Measurements from ENCODE around the gene ALB. TPM values are rescaled to one million over a fixed set of nuclear protein-coding genes. Genes with fewer than 3 reads are reported as not detected.

The ALB gene
- total and polyA plus RNA-seq, 9 donors: 0.18 to 55.0 (median 3.4) TPM; not detected in 1

- TF ChIP-seq POLR2A (IDR thresholded peaks at IDR 0.05) (no peak), EP300 (IDR thresholded peaks at IDR 0.05) (no peak), CTCF (IDR thresholded peaks at IDR 0.05) (no peak)
- WGBS, 3 donors: 87 to 94% (median 92%) methylated on average over 2 of the region's 2 CpGs
- no peaks in the 10 kb centered on the region for H3K27me3 ChIP-seq
- no peak for DNase-seq
- H3K4me1 ChIP-seq (ENCODE audit: insufficient read depth): no peaks in the 10 kb centered on the region
- intact Hi-C loops (cut with DNase I): no loop called here
- no peak overlapping the region for H3K4me3 ChIP-seq
- H3K27ac ChIP-seq: no peak overlapping the region
- no peaks in the 10 kb centered on the region for H3K9me3 ChIP-seq
- no peaks in the 10 kb centered on the region for H3K36me3 ChIP-seq
Observed at GRCh38 chr4:73420615-73421014, 16.5 kb downstream of the ALB start.

- H3K4me3 ChIP-seq: no peak overlapping the region
- no peak overlapping the region for H3K27ac ChIP-seq
- no peak for TF ChIP-seq EP300 (IDR thresholded peaks at IDR 0.05)
- no peak for TF ChIP-seq CTCF (IDR thresholded peaks at IDR 0.05)
- no peak for TF ChIP-seq POLR2A (IDR thresholded peaks at IDR 0.05)
- no peaks in the 10 kb centered on the region for H3K27me3 ChIP-seq
- H3K9me3 ChIP-seq: no peaks in the 10 kb centered on the region
- no peaks in the 10 kb centered on the region for H3K36me3 ChIP-seq
- no peaks in the 10 kb centered on the region for H3K4me1 ChIP-seq (ENCODE audit: insufficient read depth)
- no peak for DNase-seq
- intact Hi-C loops (cut with DNase I): no loop called here
Observed at GRCh38 chr4:73421708-73422457, 17.8 kb downstream of the ALB start.

- TF ChIP-seq POLR2A (IDR thresholded peaks at IDR 0.05) (no peak), CTCF (IDR thresholded peaks at IDR 0.05) (no peak), EP300 (IDR thresholded peaks at IDR 0.05) (no peak)
- Histone ChIP-seq H3K27me3 (no peaks in the 10 kb centered on the region), H3K36me3 (no peaks in the 10 kb centered on the region), H3K4me1 (ENCODE audit: insufficient read depth) (no peaks in the 10 kb centered on the region), H3K9me3 (no peaks in the 10 kb centered on the region), H3K4me3 (no peak overlapping the region), H3K27ac (no peak overlapping the region)
- intact Hi-C loops (cut with DNase I): no loop called here
- WGBS, 3 donors: 69 to 71% (median 71%) methylated on average over 4 of the region's 4 CpGs
- no peak for DNase-seq
Observed at GRCh38 chr4:73422458-73422752, 18.3 kb downstream of the ALB start.

GRCh38 chr4:73423184-73423583 lies 19.1 kb downstream of the ALB start:
- Histone ChIP-seq H3K4me3 (no peak overlapping the region), H3K27ac (no peak overlapping the region), H3K9me3 (no peaks in the 10 kb centered on the region), H3K4me1 (ENCODE audit: insufficient read depth) (no peaks in the 10 kb centered on the region), H3K36me3 (no peaks in the 10 kb centered on the region), H3K27me3 (no peaks in the 10 kb centered on the region)
- DNase-seq: no peak
- intact Hi-C loops (cut with DNase I): no loop called here
- TF ChIP-seq POLR2A (IDR thresholded peaks at IDR 0.05) (no peak), EP300 (IDR thresholded peaks at IDR 0.05) (no peak), CTCF (IDR thresholded peaks at IDR 0.05) (no peak)
